ENCODE data around the gene EGFL6.

EGFL6 gene

GRCh38 chrX:13522811-13523210 lies 46.6 kb upstream of the EGFL6 start:
- no peaks in the 10 kb centered on the region for H3K9me3 ChIP-seq (ENCODE audit: control insufficient read depth, insufficient read depth, low read length)
- no peak overlapping the region for H3K4me3 ChIP-seq (ENCODE audit: low read length)
- H3K36me3 ChIP-seq (ENCODE audit: control insufficient read depth, low read length) = no peaks in the 10 kb centered on the region
- H3K27ac ChIP-seq (ENCODE audit: low read depth, low read length) = no peak overlapping the region
- no peak for TF ChIP-seq CTCF (IDR thresholded peaks at IDR 0.05; ENCODE audit: low read depth, low read length, poor library complexity, severe bottlenecking)
- TF ChIP-seq EZH2phosphoT487 (IDR thresholded peaks at IDR 0.05; ENCODE audit: borderline replicate concordance, low read length) = no peak
- H3K9me2 ChIP-seq (replicated peaks; ENCODE audit: control insufficient read depth, low read length) = no peaks in the 10 kb centered on the region
- H3K4me1 ChIP-seq (ENCODE audit: control insufficient read depth, low read length) = no peaks in the 10 kb centered on the region
- no peak overlapping the region for H3K4me2 ChIP-seq (ENCODE audit: low read length)
- no peaks in the 10 kb centered on the region for H3K79me2 ChIP-seq (ENCODE audit: control insufficient read depth, low read length)
- no peaks in the 10 kb centered on the region for H3F3A ChIP-seq (ENCODE audit: control insufficient read depth, insufficient read depth)
- no peaks in the 10 kb centered on the region for H3K27me3 ChIP-seq (ENCODE audit: control insufficient read depth, low read length)
- no peaks in the 10 kb centered on the region for H4K20me1 ChIP-seq (ENCODE audit: control insufficient read depth, insufficient read depth, low read depth, low read length)

GRCh38 chrX:13533726-13534125 lies 35.7 kb upstream of the EGFL6 start:
- H3K4me1 ChIP-seq (ENCODE audit: control insufficient read depth, low read length) = no peaks in the 10 kb centered on the region
- no peaks in the 10 kb centered on the region for H3K36me3 ChIP-seq (ENCODE audit: control insufficient read depth, low read length)
- no peaks in the 10 kb centered on the region for H3K27me3 ChIP-seq (ENCODE audit: control insufficient read depth, low read length)
- no peaks in the 10 kb centered on the region for H3K9me2 ChIP-seq (replicated peaks; ENCODE audit: control insufficient read depth, low read length)
- H3K79me2 ChIP-seq (ENCODE audit: control insufficient read depth, low read length) = no peaks in the 10 kb centered on the region
- no peak overlapping the region for H3K27ac ChIP-seq (ENCODE audit: low read depth, low read length)
- no peaks in the 10 kb centered on the region for H3K9me3 ChIP-seq (ENCODE audit: control insufficient read depth, insufficient read depth, low read length)
- no peak overlapping the region for H3K4me3 ChIP-seq (ENCODE audit: low read length)
- TF ChIP-seq CTCF (IDR thresholded peaks at IDR 0.05; ENCODE audit: low read depth, low read length, poor library complexity, severe bottlenecking) = no peak
- no peak for TF ChIP-seq EZH2phosphoT487 (IDR thresholded peaks at IDR 0.05; ENCODE audit: borderline replicate concordance, low read length)
- H3F3A ChIP-seq (ENCODE audit: control insufficient read depth, insufficient read depth) = no peaks in the 10 kb centered on the region
- no peaks in the 10 kb centered on the region for H4K20me1 ChIP-seq (ENCODE audit: control insufficient read depth, insufficient read depth, low read depth, low read length)
- H3K4me2 ChIP-seq (ENCODE audit: low read length) = no peak overlapping the region

- Histone ChIP-seq H3K79me2 (ENCODE audit: control insufficient read depth, low read length) (no peaks in the 10 kb centered on the region), H3K4me3 (ENCODE audit: low read length) (no peak overlapping the region), H3K36me3 (ENCODE audit: control insufficient read depth, low read length) (no peaks in the 10 kb centered on the region), H3K4me1 (ENCODE audit: control insufficient read depth, low read length) (no peaks in the 10 kb centered on the region), H4K20me1 (ENCODE audit: control insufficient read depth, insufficient read depth, low read depth, low read length) (no peaks in the 10 kb centered on the region), H3F3A (ENCODE audit: control insufficient read depth, insufficient read depth) (no peaks in the 10 kb centered on the region), H3K27me3 (ENCODE audit: control insufficient read depth, low read length) (no peaks in the 10 kb centered on the region), H3K9me2 (replicated peaks; ENCODE audit: control insufficient read depth, low read length) (no peaks in the 10 kb centered on the region), H3K27ac (ENCODE audit: low read depth, low read length) (no peak overlapping the region), H3K4me2 (ENCODE audit: low read length) (no peak overlapping the region), H3K9me3 (ENCODE audit: control insufficient read depth, insufficient read depth, low read length) (no peaks in the 10 kb centered on the region)
- no peak for TF ChIP-seq EZH2phosphoT487 (IDR thresholded peaks at IDR 0.05; ENCODE audit: borderline replicate concordance, low read length)
- TF ChIP-seq CTCF (IDR thresholded peaks at IDR 0.05; ENCODE audit: low read depth, low read length, poor library complexity, severe bottlenecking) = no peak
Observed at GRCh38 chrX:13535376-13536165, 33.8 kb upstream of the EGFL6 start.

Data from DOHH2 (cell line).